HFF-Myc (cell line): ENCODE measurements around the gene NPHP4.

Source experiments
- DNase-seq: peaks from one replicate; pipeline ENCODE4 v3.0.0-alpha.2; 2011; ENCODE audit warnings: low read depth; ENCODE audit errors: extremely low read depth
- H3K4me3 ChIP-seq: replicated peaks from 2 replicates; pipeline ENCODE4 v1.5.1; 2011; ENCODE audit warnings: low read depth, mild to moderate bottlenecking, control low read depth, low read length
- TF ChIP-seq, protein P1 (sequence below): IDR thresholded peaks from 2 replicates; pipeline ENCODE4 v1.5.1; 2012; ENCODE audit warnings: mild to moderate bottlenecking, low read depth, low read length, control low read depth; ENCODE audit errors: missing control alignments

The NPHP4 gene

DNA sequence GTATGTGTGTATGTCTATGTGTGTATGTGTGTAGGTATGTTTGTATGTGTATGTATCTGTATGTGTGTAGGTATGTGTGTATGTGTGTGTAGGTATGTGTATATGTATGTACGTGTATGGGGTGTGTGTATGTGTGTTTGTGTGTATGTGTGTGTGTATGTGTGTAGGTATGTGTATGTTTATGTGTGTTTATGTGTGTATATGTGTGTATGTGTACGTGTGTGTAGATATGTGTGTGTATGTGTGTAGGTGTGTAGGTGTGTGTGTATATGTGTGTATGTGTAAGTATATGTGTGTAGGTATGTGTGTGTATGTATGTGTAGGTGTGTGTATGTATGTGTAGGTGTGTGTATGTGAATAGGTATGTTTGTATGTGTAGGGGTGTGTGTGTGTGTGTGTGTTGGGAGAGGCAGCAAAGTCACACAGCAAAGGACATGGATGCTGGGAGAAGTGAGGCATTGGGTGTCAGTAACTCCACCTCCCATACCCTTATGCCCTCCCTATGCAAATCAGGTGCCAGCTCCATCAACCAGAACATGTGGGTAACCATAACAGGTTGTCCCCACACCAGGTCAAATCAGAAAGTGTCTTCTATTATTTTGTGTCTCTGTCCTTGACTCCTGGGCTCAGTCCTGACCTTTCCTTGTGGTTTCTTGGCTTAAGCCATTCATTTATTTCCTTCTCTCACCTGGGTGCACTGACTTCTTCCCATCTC, 38.5 kb upstream of the NPHP4 start:
- no peak for DNase-seq
- TF ChIP-seq, protein P1, sequence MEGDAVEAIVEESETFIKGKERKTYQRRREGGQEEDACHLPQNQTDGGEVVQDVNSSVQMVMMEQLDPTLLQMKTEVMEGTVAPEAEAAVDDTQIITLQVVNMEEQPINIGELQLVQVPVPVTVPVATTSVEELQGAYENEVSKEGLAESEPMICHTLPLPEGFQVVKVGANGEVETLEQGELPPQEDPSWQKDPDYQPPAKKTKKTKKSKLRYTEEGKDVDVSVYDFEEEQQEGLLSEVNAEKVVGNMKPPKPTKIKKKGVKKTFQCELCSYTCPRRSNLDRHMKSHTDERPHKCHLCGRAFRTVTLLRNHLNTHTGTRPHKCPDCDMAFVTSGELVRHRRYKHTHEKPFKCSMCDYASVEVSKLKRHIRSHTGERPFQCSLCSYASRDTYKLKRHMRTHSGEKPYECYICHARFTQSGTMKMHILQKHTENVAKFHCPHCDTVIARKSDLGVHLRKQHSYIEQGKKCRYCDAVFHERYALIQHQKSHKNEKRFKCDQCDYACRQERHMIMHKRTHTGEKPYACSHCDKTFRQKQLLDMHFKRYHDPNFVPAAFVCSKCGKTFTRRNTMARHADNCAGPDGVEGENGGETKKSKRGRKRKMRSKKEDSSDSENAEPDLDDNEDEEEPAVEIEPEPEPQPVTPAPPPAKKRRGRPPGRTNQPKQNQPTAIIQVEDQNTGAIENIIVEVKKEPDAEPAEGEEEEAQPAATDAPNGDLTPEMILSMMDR: no peak
- H3K4me3 ChIP-seq: no peak overlapping the region

DNA sequence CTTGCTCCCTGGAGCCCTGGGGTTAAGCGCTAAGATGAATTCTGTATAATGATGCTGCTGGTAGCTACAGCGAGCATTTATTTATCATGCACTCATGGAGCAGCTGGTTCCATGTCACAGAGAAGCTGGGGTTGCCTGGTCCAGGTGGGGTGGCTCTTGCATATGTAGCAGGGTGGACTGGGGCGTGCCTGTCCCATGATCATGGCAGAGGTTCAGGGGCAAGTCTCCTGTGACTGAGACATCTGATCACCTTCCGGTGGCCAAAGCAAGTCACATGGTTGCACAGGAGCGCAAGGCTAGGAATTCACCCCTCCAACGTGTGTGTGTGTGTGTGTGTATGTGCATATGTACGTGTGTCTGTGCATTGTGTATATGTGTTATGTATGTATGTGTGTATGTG, 37.9 kb upstream of the NPHP4 start:
- no peak overlapping the region for H3K4me3 ChIP-seq
- DNase-seq: no peak
- TF ChIP-seq, protein P1: no peak

DNA sequence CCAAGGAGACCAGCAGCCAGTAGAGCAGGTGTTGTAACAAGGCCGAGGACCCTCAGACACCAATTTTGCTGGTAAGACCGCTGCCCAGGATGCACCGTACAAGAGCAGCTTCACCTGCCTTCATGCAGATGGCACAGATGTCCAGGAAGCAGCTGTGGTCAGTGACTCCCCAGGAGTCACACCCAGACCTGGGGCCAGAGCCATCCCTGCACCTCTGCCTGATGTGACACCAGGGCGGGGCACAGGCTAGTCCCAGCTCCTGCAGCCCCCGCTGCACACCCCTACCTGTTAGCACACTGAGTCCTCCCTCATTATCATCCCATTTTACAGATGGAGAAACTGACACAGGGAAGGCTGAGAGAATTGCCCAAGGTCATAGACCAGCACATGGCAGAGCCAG, 37.1 kb upstream of the NPHP4 start:
- TF ChIP-seq, protein P1: no peak
- DNase-seq: no peak
- H3K4me3 ChIP-seq: no peak overlapping the region

DNA sequence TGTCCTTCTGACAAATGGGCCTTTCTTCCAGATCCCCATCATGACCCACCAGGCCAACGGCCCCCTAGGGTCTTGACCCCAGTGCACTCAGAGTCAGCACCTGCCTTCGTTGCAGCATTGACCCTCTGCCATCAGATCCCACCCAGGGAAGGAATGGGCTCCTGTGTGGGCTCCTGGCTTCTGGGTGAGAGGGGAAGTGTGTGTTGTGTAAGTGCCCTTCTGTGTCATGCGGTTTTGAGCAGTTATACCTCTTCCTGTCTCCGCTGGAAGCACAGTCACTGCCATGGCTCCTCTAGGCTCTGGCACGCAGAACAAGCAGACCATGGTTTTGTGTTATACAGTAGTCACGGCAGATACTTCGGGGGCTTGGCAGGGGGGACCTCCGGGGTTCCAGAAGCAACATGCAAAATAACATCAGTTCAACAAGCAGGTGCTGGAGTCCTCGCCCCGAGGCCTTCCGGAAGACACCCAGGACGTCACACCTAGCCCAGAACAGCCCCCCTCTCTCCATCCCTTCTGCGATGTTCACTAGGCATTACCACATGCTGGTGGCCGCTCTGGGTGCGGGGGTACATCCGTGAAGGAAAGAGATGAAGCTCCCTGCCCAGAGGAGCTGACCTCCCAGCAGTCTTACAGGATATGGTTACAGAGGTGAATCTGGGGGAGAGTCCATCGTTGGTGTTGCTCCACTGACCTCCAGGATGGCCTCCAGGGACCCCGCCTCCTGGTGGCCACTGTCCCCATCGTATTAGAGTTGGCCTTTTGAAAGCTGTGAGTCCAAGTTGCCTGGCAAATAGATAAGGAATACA, 36.0 kb upstream of the NPHP4 start:
- TF ChIP-seq, protein P1: no peak
- no peak overlapping the region for H3K4me3 ChIP-seq
- DNase-seq: no peak

DNA sequence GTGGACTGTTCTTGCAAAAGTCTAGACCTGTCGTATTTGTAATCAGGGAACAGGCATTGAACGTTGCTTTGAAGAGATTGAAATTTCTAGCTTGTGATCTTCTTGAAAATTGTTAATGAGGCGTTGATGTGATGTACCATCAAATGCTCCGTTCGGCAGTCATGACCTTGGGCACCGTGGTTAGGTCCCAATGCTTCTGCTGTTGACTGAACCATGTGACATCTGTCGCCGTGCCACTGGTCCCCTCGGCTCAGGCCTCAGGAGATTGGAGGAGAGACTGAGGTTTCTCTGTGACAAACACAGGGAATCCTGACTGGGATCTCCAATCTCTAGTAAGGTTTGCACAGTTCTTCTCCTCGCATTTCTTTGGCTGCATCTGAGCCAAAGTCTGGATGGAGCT, 35.4 kb upstream of the NPHP4 start:
- DNase-seq: no peak
- no peak overlapping the region for H3K4me3 ChIP-seq
- TF ChIP-seq, protein P1: no peak

DNA sequence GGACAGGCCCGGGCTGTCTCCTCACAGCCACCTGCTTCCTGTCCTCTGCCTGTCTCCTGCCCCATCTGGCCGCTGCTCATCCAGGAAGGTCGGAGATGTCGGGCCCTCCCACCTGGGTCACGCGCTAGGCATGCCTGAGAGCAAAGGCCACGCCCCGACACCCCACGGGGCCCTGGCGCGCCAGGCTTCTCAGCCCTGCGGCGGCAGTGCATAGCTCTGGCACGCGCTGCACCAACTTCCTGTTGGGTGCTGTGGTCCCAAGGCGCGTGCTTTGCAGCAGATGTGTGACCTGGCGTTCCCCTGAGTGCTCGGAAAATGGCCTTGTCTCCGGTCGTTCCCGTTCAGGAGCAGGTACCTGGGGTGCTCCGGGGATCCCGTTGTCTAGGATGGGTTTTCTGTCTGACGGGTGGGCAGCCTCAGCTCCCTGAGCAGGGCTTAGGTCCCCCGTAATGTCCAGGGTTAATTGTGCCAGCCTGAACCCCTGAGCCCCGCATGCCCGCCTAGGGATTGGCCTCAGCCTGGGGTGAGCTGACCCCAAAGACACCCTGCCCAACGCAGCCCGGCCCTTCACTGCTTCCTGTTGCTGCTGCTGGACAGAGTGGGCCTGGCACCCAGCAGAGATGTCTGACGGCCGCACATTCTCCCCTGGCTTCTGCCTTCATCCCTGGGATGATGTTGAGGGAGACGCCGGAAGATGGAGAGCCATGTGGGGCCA, 34.0 kb upstream of the NPHP4 start:
- H3K4me3 ChIP-seq: no peak overlapping the region
- TF ChIP-seq, protein P1: no peak
- peak; percentile 19 for DNase-seq
